ENCODE data around the gene ELP5.

ELP5 gene

DNA sequence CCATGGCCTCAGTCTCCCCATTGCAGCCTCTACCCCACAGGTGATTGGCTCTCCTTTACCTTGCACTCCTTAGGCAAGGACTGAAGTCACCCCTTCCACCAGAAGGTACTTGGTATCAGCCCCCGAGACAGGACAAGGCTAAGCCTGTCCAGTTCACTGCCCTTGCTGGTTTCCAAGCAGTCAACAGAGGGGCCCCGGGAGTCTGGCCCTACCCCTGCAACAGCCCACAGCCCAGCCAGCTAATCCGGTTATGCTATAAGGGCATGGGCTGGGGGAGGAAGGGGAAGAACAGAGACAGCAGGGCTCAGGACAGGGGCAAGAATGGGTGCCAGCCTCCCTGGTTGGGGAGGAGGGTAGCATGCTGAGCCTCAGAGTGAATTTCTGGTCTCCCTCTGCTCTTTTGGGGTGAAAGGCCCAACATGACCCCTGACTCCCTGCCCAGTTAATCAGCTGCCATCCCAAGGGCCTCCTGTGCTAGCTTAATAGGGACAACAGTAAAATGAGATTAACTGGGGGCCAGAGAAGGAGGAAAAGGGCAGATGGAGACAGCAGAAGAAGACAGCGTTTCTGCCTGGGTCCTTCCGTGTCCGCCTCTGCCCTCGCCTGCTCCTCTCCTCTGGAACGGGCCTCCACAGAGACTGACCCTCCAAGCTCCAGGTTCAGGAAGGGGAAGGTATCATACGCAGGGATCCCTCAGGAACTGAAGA, 43.1 kb upstream of the ELP5 start:
- no peak overlapping the region for H3K9ac ChIP-seq (ENCODE audit: insufficient read length)
- peaks cover 1% of the 10 kb centered on the region; the same call in 1 of the 2 replicates for H3K36me3 ChIP-seq (ENCODE audit: insufficient read depth, low read length)
- H3K4me3 ChIP-seq = no peak overlapping the region
- no peak for DNase-seq (ENCODE audit: low read depth, low spot score)
- no peaks in the 10 kb centered on the region for H3K9me3 ChIP-seq (ENCODE audit: low read depth, low read length)
- H3K27ac ChIP-seq = no peak overlapping the region
- no peak for TF ChIP-seq EZH2 (IDR thresholded peaks at IDR 0.05)
- TF ChIP-seq POLR2AphosphoS5 (IDR thresholded peaks at IDR 0.05; ENCODE audit: borderline replicate concordance, low read depth, low read length) = no peak
- no peak for TF ChIP-seq FOXP2 (optimal IDR thresholded peaks at IDR 0.05; ENCODE audit: control extremely low read depth, extremely low read length, insufficient read depth)

DNA sequence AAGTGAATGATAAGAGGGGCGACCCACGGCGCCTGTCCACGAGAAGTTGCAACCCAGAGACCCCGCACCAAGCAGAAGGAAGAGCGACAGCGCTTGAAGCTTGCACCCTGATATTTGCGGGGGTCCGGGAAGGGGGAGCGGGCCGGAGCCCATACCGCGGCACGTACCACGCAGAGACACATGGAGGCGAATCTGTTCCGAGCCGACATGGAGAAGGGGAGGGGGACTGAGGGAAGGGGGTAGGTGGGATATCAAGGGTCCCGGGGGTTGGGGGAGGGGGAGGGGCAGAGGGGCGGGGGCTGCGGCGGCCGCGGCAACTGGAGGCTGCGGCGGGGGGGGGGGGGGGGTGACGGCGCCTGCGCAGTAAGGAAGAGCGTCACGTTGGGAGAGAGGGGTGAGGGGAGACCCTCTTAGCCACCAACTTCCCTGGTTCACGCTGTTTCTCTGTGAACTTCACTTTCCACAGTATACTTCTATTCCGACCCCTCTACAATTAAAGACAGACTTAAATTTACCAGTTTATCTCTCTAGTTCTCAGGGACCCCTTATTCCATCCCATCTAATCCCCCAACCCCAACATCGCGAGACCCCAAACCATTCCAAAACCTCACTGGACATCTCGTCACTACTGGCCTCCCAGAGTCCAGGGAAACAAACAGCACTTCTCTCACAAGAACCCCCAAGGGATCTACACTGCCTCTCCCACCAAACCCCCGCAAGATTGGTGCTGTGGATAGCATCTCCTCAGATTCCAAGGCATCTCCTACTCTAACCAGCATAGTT, 40.3 kb upstream of the ELP5 start:
- no peak overlapping the region for H3K4me3 ChIP-seq

DNA sequence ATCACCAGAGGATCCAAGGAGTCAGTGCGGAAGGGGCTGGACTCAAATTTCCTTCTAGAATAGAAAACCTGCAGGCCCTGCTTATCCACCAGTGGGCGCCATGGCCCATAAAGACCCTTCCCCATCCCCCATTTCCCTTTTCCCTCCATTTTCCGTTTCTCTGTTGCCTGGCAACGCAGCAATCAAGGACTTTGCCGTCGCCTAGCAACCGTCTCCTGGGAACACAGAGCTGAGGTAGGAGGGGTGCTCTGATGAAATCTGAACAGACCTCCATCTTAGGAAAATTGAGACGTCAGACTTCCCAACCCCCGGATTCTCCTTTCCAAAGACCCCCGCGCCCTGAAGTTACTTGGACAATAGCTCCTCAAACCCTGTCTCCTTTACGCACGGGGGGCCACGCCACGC, 38.1 kb upstream of the ELP5 start:
- DNase-seq (ENCODE audit: low read depth, low spot score) = peak; percentile 56
- Histone ChIP-seq H3K36me3 (ENCODE audit: insufficient read depth, low read length) (no peaks in the 10 kb centered on the region), H3K4me3 (peak overlapping the region; percentile 89), H3K9me3 (ENCODE audit: low read depth, low read length) (no peaks in the 10 kb centered on the region), H3K9ac (ENCODE audit: insufficient read length) (no peak overlapping the region), H3K27ac (peak overlapping the region; percentile 77)
- TF ChIP-seq FOXP2 (optimal IDR thresholded peaks at IDR 0.05; ENCODE audit: control extremely low read depth, extremely low read length, insufficient read depth) (no peak), POLR2AphosphoS5 (IDR thresholded peaks at IDR 0.05; ENCODE audit: borderline replicate concordance, low read depth, low read length) (no peak), EZH2 (IDR thresholded peaks at IDR 0.05) (no peak)

More for the DNA sequence above, 40.3 kb upstream of the ELP5 start:
- Histone ChIP-seq H3K9me3 (ENCODE audit: low read depth, low read length) (no peaks in the 10 kb centered on the region), H3K27ac (no peak overlapping the region), H3K36me3 (ENCODE audit: insufficient read depth, low read length) (no peaks in the 10 kb centered on the region), H3K9ac (ENCODE audit: insufficient read length) (no peak overlapping the region)
- DNase-seq (ENCODE audit: low read depth, low spot score) = no peak
- TF ChIP-seq EZH2 (IDR thresholded peaks at IDR 0.05) = no peak
- no peak for TF ChIP-seq POLR2AphosphoS5 (IDR thresholded peaks at IDR 0.05; ENCODE audit: borderline replicate concordance, low read depth, low read length)
- TF ChIP-seq FOXP2 (optimal IDR thresholded peaks at IDR 0.05; ENCODE audit: control extremely low read depth, extremely low read length, insufficient read depth) = no peak

- peak overlapping the region; percentile 77; the same call in 1 of the 2 replicates for H3K27ac ChIP-seq
- TF ChIP-seq POLR2AphosphoS5 (IDR thresholded peaks at IDR 0.05; ENCODE audit: borderline replicate concordance, low read depth, low read length) (no peak), EZH2 (IDR thresholded peaks at IDR 0.05) (no peak), FOXP2 (optimal IDR thresholded peaks at IDR 0.05; ENCODE audit: control extremely low read depth, extremely low read length, insufficient read depth) (peak; percentile 37)
- peak overlapping the region; percentile 89 for H3K4me3 ChIP-seq
- no peaks in the 10 kb centered on the region for H3K36me3 ChIP-seq (ENCODE audit: insufficient read depth, low read length)
- H3K9ac ChIP-seq (ENCODE audit: insufficient read length) = no peak overlapping the region
- no peaks in the 10 kb centered on the region for H3K9me3 ChIP-seq (ENCODE audit: low read depth, low read length)
- DNase-seq (ENCODE audit: low read depth, low spot score) = peak; percentile 70
These were observed 37.5 kb upstream of the ELP5 start for GRCh38 chr17:7214300-7215135.

DNA sequence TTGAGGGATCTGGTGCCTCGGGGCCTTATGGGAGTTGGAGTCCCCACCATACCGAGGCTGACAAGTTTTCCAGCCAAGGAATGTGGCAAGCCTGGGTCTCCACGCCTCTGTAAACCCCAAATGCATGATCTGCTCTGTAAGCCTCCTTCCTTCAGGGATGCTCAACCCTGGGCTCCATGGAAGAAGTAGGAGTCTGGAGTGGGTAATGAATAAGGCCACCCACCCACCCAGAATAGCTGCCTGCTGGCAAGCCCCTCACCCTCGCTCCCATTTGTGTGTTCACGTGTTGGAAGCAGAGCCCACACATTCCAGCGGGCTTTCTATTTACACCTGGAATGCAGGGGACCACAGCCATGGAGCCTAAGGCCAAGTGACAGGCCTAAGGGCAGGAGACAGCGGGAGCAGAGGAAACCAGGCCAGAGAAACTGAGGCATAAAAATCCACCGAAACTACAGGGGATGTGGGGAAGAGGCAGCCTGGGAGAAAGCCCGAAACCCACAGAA, 36.8 kb upstream of the ELP5 start:
- no peaks in the 10 kb centered on the region for H3K36me3 ChIP-seq (ENCODE audit: insufficient read depth, low read length)
- TF ChIP-seq EZH2 (IDR thresholded peaks at IDR 0.05) (no peak), POLR2AphosphoS5 (IDR thresholded peaks at IDR 0.05; ENCODE audit: borderline replicate concordance, low read depth, low read length) (no peak), FOXP2 (optimal IDR thresholded peaks at IDR 0.05; ENCODE audit: control extremely low read depth, extremely low read length, insufficient read depth) (no peak)
- DNase-seq (ENCODE audit: low read depth, low spot score) = no peak
- H3K9me3 ChIP-seq (ENCODE audit: low read depth, low read length) = no peaks in the 10 kb centered on the region
- peak overlapping the region; percentile 89 for H3K4me3 ChIP-seq
- peak overlapping the region; percentile 79 for H3K27ac ChIP-seq
- H3K9ac ChIP-seq (ENCODE audit: insufficient read length) = no peak overlapping the region

GRCh38 chr17:7215652-7216180, 36.3 kb upstream of the ELP5 start:
- Histone ChIP-seq H3K9me3 (ENCODE audit: low read depth, low read length) (no peaks in the 10 kb centered on the region), H3K9ac (ENCODE audit: insufficient read length) (peak overlapping the region; percentile 38), H3K27ac (peak overlapping the region; percentile 79), H3K36me3 (ENCODE audit: insufficient read depth, low read length) (no peaks in the 10 kb centered on the region), H3K4me3 (peak overlapping the region; percentile 89)
- DNase-seq (ENCODE audit: low read depth, low spot score) = no peak
- TF ChIP-seq EZH2 (IDR thresholded peaks at IDR 0.05) = no peak
- TF ChIP-seq POLR2AphosphoS5 (IDR thresholded peaks at IDR 0.05; ENCODE audit: borderline replicate concordance, low read depth, low read length) = no peak
- TF ChIP-seq FOXP2 (optimal IDR thresholded peaks at IDR 0.05; ENCODE audit: control extremely low read depth, extremely low read length, insufficient read depth) = no peak

DNA sequence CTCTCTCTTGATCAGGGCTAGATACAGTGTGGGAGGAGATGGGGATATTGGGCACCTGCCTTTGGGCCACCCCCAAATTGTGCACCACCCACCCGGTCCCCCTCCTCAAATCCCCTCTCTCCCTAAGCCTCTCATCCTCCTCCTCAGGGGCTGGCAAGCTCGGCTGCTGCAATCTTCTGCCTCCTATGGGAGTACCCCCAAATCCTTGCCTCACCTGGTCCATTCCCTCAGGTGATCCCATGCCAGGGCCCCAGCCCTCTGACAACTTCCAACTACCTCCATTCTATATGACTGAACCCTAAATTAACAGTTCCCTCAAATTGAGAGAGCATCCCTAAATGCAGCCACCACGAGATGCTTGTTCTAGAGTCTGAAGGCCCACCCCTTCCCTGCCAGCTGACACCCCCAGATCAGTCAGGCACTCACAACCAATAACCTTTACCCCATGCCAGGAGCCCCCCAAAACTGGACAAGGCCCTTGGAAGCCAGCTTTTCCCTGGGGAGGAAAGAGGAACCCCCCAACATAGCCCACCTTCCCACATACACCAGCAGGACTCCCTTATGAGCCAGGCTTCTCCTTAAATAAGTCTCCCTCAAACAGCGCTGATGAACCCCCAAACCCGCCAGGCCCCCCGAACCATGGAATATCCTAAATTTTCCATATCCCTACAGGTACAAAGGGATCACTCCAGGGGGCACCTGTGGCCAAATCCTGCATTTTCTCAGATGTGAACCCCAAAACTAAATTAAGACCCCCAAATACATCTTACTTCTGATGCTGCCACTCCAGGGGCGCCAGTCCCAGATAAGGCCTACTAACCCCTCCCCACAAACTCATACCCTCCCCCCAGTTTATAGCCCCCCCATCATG, 35.5 kb upstream of the ELP5 start:
- H3K9me3 ChIP-seq (ENCODE audit: low read depth, low read length) = no peaks in the 10 kb centered on the region
- H3K27ac ChIP-seq = peak overlapping the region; percentile 67
- TF ChIP-seq FOXP2 (optimal IDR thresholded peaks at IDR 0.05; ENCODE audit: control extremely low read depth, extremely low read length, insufficient read depth) (no peak), EZH2 (IDR thresholded peaks at IDR 0.05) (no peak), POLR2AphosphoS5 (IDR thresholded peaks at IDR 0.05; ENCODE audit: borderline replicate concordance, low read depth, low read length) (no peak)
- DNase-seq (ENCODE audit: low read depth, low spot score) = no peak
- H3K9ac ChIP-seq (ENCODE audit: insufficient read length) = peak overlapping the region; percentile 77
- H3K4me3 ChIP-seq = peak overlapping the region; percentile 89
- H3K36me3 ChIP-seq (ENCODE audit: insufficient read depth, low read length) = peaks cover 6% of the 10 kb centered on the region; the same call in 1 of the 2 replicates

Data from SK-N-MC (cell line).